Posterior cingulate gyrus (tissue), 11 donors: Measurements from ENCODE around the gene ZNF33B.
"Not testable (repeated sequence)": the region's sequence is repeated elsewhere in the genome, so short reads cannot be mapped to it uniquely, and the experiment has no call there.

Source experiments
- DNase-seq, 10 donors: peaks; one replicate each; pipeline versions ENCODE4 v3.0.0 to v3.0.0-alpha.2; 2020 to 2021; ENCODE audit warnings: mixed read lengths in 3 of 10
- intact Hi-C: fragments of 100-400 bp; cut with DNase I; formaldehyde crosslinking; loops from one replicate; pipeline ENCODE4 v1.15.1; 2023

ZNF33B gene

DNA sequence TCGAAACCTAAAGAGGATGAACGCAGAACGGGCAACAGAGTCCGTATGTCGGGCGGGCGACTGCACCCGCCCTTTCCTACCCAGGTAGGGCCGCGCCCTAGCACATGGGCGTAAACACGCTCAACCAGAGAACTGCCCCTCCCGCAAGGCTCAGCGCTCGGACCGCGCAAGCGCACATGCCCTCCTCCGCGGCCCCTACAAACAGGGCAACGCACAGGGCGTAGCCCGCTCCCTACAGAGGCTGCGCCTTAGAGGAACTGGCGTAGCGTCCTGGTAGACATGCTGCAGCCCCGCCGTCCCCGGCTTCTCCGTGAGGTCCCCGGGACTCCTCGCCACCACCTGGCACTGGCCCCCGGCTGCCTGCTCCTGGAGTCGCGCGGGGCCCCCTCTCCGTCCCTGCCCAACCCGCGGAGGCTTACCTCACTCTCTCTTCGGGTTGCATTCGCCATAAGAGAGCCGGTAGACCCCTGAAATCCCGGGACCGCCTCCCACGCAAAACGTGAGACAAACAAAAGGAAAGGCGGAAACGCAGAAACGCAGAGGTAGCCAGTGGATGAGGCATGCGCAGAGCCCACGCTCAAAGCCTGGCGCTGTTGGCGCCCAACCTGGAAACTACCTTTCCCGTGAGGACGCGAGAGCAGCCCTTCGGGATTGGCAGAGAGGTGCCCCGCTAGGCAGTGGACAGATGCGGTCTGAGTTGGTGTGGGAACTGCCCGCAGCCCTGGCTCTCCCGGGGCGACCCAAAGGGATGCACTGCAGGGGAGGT, at the start of gene ZNF33B:
Gene ZNF33B (minus strand): TSS at position 516 of the 766 bp plus-strand sequence. CDS start 1,642 bp downstream, outside the sequence.
- DNase-seq: peak; percentile 79 to 99 (median 91)
- intact Hi-C loops: loop anchor here (1.0 kb wide), 1 partner anchor 86 kb away; no protein-coding TSS in a partner anchor

DNA sequence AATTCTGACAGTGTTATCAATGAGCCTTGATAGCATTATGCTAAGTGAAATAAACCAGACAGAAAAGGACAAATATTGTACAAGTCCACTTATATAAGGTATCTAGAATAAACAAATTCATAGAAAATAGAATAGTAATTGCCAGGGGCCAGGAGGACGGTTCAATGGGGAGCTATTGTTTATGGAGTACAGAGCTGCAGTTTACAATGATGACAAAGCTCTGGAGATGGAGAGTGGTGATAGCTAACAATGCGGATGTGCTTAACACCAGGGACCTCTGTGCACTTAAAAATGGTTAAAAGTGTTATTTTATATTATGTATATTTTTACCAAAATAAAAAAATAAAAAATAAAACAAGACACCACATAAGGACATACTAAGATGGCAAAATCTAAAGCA, 46.1 kb upstream of the ZNF33B start:
- intact Hi-C loops: no loop called here
- no peak for DNase-seq

DNA sequence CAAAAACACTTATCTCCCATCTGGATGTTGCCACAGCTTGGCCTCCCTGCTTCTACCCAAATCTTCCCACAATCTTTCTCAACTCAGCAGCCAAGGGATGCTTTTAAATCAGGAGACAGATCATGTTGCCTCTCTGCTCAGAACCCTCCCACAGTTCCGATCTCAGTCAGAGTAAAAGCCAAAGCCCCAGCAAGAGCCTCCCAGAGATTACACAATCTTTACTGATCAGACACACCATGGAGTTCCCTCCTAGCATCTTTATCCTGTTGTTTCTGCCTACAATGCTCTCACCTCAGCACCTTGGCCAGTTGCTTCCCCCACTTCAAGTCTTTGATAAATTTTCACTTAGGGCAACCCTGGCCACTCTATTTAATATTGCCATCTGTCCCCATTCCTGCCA, 41.9 kb upstream of the ZNF33B start:
- intact Hi-C loops: no loop called here

DNA sequence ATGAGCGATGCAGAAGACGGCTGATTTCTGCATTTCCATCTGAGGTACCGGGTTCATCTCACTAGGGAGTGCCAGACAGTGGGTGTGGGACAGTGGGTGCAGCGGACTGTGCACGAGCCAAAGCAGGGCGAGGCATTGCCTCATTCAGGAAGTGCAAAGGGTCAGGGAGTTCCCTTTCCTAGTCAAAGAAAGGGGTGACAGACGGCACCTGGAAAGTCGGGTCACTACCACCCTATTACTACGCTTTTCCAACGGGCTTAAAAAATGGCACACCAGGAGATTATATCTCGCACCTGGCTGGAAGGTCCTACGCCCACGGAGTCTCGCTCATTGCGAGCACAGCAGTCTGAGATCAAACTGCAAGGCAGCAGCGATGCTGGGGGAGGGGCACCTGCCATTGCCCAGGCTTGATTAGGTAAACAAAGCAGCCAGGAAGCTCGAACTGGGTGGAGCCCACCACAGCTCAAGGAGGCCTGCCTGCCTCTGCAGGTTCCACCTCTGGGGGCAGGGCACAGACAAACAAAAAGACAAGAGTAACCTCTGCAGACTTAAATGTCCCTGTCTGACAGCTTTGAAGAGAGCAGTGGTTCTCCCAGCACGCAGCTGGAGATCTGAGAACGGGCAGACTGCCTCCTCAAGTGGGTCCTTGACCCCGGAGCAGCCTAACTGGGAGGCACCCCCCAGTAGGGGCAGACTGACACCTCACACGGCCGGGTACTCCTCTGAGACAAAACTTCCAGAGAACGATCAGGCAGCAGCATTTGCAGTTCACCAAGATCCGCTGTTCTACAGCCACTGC, 27.0 kb upstream of the ZNF33B start:
- DNase-seq, intact Hi-C loops: not testable (repeated sequence)

More for the DNA sequence above, 41.9 kb upstream of the ZNF33B start:
- no peak for DNase-seq

DNA sequence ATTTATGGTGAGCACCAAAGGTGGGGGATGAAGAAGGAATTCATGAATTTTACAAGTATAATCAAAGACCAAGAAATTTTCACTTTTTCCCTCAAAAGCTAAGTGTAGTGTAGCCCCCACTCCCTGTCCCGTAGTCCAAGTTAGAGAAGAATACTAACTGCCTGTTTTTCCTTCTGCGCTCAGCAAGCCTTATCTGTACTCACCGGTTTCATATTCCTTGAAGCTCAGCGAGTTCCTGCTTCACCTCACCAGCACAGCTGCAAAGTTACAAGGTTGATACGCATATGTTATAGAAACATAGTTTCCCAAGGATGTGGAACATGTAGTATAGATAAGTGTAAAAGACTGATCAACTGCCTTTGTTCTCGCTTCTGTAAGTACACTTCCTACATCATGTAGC, 16.0 kb upstream of the ZNF33B start:
- no peak for DNase-seq
- intact Hi-C loops: no loop called here

DNA sequence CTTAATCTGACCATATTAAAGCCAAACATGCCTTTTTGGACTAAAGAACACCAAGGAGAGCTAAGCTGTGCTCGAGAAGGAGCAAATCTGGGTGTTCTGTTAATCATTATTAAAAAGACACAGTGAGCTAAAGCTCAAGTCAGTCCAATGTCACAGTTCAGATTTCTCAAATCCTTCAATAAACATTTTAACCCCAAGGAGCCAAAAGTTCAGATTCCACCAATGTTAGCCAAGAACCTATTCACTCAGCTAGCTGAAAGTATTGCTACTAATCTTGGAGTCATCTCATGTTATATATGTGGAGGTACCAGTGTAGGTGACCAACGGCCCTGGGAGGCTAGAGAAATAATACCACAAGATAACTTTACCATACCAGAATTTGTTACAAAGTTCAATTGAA, 14.5 kb upstream of the ZNF33B start:
- DNase-seq: no peak
- intact Hi-C loops: no loop called here

DNA sequence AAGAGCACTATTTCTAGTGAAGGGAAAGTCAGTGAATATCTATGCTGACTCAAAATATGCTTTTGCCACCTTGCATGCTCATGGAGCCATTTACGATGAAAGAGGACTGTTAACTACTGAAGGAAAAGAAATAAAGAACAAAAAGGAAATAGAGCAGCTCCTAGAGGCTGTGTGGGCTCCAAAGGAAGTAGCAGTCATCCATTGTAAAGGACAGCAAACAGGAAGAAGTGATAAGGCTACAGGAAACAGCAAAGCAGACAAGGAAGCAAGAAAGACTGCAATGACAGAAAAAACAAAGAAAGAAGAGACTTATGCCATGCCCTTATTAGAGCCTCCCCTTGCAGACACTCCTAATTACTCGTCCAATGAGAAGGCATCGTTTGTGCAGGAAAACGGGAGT, 12.0 kb upstream of the ZNF33B start:
- DNase-seq: no peak
- intact Hi-C loops: no loop called here

DNA sequence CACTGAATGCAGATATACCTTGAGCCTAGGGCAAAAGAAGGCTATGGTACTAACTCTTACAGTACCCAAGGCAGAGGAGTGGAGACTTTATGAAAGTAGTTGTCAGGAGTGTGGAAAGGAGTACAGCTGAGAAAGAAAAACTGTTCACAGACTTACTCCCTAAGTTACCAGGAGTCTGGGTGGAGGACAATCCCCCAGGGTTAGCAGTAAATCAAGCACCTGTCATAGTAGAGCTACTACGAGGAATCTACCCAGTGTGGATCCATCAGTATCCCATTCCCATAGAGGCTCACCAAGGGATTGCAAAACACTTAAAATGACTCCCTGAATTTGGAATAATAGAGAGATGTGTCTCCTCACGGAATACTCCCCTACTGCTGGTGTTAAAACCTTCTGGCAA, 10.1 kb upstream of the ZNF33B start:
- intact Hi-C loops: no loop called here
- DNase-seq: no peak

DNA sequence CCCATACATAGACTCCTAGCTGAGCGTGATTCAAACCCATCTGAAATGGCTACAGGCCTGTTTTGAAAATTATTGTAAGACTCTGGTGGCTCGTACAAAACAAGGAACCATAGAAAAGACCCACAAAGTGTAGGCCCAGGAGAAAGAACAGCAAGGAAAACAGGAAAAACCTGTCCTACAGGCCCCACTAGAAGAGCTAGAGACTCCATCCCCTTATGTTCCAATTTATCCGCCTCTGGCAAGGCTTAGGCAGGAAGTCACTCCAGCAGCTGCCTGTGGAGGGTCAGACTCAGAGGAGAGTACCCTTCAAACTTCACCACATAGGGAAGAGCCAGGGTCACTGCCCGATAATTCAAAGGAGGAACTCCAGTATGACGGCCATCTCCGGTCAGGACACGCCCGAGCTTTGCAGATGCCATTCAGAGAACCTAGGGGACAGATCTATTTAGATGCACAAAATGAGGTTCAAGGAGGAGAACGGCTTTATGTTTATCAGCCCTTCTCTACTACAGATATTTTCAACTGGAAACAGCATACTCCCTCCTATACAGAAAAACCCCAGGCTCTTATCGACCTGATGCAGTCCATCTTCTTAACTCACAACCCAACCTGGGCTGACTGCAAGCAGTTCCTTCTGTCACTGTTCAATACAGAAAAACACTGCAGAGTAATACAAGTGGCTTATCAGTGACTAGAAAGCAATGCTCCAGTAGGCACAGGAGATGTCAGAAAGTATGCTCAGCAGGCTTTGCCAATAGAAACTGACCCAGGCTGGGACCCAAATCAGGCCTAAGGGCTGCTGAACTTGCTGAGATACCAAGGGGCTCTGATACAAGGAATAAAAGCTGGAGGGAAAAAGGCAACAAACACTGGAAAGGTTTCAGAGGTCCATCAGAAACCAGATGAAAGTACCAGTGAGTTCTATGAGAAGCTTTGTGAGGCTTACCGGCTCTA, 8.6 kb upstream of the ZNF33B start:
- no peak for DNase-seq

DNA sequence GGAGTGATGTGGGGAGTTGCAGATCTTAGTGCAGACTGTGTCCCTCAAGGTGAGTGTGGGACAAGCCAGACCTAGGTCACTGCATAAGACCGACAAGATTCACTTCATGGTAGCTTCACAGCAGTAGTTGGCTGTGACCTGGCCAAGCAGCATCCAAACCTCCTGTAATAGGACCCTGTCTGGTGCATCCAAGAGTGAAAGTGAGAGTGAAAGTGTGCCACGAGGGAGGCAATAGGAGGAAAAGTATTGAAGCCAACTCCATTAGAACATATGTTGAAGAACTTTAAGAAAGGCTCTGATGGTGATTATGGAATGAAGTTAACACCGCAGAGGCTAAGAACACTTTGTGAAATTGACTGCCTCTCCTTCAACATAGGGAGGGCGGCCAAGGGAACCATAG, 7.8 kb upstream of the ZNF33B start:
- intact Hi-C loops: no loop called here
- no peak for DNase-seq

More for the DNA sequence above, 8.6 kb upstream of the ZNF33B start:
- intact Hi-C loops: no loop called here

DNA sequence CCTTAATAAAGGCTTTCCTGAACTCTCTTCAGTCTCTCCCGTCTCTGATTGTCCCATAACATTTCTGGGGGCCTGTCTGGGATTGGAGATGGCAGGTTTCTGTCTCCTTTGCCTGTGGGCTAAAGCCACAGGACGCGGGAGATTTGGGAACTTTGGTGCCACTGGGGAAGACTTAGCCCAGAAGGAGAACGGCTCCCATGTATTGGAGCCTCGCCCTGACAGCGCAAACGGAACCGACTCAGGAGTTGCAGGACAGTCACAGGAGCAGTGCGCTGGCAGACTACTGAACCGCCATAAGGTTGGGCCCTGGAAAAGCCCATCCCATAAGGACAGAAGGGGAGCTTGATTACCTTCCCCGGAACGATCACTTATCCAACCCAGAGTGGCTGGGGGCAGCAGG, 7.1 kb upstream of the ZNF33B start:
- intact Hi-C loops: no loop called here
- DNase-seq: no peak

DNA sequence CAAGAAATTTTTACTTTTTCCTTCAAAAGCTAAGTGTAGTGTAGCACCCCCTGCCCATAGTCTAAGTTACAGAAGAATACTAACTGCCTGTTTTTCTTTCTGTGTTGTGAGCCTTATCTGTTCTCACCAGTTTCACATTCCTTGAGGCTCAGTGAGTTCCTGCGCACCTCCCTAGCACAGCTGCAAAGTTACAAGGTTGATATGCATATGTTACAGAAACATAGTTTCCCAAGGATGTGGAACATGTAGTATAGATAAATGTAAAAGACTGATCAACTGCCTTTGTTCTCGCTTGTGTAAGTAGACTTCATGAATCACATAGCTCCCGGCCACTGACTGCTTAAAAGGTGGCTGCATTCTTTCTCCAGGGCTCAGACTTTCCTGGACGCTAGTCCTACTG, 6.7 kb upstream of the ZNF33B start:
- intact Hi-C loops: no loop called here
- DNase-seq: no peak

DNA sequence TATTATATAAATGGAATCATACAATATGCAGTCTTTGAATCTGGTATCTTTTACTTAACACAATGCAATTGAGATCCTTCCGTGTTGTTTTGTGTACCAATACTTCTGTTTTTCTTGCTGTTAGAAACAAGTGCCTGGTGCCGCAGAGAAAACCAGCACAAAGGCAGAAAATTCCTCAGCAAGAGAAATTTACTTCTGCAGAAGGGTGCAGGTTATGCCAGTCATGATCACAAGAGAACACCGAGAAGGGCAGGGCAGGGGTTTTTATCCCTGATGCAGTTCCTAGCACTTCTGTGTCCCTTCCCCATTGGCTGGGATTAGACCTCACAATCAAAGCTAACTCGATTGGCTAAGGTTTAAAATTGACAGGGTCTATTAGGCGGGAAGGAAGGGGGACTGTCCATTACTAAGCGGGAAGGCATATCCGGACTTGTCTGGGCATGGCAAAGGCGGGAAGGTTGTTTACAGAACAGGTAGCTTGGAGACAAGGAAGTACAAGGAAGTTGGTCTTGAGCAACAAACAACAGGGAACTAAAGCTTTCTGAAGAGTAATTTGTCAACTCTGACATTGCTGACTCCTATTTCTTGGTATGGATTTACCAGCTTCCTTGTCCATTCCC, 2.4 kb upstream of the ZNF33B start:
- intact Hi-C loops: no loop called here
- no peak for DNase-seq

DNA sequence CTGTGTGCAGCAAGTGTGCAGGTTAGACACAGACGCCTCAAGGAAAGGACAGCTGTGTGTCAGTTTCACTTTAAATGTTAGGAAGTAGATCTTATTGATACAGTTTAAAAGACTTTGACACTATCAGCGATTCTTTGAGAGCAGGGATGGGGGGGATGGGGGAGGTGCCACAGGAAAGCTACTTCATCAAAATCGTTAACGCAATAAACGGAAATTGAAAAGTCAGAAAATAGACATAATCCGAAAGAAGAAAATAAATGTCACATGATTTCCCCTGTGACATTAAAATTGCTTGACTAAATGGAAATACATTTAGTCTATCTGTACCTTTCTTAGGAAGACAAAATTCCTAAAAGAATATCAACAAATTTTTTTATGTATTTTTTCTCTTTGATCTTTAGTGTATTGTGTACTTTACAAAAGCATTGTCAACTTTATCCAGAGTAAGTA, 476 bp upstream of the ZNF33B start:
- intact Hi-C loops: loop anchor here (1.0 kb wide), 1 partner anchor 87 kb away; no protein-coding TSS in a partner anchor
- no peak for DNase-seq

DNA sequence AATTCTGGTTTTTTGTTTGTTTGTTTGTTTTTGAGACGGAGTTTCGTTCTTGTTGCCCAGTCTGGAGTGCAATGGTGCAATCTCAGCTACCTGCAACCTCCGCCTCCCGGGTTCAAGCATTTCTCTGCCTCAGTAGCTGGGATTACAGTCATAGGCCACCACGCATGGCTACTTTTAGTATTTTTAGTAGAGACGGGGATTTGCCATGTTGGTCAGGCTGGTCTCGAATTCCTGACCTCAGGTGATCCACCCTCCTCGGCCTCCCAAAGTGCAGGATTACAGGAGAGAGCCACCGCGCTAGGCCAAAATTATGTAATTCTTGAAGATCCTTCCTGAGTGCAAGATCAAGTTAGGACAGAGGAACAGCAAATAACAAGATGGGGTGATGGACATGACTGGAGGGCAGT, 719 bp downstream of the ZNF33B start:
- DNase-seq: peak in 1 of 10 donors; percentile 8
- intact Hi-C loops: loop anchor here (1.0 kb wide), 1 partner anchor 85 kb away; no protein-coding TSS in a partner anchor

DNA sequence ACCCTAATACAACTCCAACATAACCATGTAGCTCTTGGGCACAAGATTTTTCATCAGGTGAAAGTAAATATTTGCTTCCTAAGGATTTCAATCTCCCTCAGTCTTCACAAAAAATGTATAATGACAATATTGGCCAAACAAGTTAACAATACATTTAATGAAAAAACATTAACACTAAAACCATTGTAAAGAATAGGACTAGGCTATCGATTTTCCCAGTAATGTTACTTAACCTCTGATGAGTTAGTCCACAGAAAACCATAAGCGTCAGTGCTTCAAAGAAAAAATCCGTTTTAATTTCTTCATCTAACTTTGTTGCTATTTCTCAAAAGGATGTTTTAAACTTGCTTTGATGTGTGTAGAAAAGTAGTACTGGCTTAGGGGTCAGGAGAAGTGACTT, 1.2 kb downstream of the ZNF33B start:
- intact Hi-C loops: no loop called here
- DNase-seq: no peak

DNA sequence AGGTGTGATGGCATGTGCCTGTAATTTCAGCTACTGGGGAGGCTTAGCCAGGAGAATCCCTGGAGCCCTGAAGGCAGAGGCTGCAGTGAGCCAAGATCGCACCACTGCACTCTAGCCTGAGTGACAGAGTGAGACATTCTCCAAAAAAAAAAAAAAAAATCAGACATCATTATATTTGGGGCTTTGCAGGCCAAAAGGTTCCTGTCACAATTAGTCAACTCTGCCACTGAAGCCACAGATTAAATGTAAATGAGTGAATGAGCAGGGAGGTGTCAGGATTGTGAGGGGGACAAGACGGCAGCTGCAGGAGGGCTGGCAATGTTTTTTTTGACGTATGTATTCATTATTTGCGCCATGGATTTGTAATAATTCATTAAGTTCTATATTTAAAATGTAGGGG, 3.3 kb downstream of the ZNF33B start:
- intact Hi-C loops: no loop called here
- DNase-seq: no peak

DNA sequence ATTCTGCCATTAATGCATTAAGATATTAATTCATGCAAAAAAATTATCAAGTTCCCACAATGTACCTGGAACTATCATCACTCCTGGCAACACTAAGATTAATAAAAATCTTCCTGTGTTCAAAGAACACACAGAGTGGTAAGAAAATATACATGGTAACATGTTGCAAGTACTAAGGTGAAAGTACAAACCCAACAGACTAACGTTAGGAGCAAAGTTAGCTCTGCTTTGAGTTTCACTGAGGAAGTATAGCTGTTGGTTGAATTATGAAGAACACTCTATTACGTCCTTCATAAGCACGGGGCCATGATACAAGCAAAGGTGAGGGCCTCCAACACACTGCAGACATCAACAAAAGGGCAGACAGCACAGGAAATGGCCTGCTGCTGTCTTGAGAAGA, 5.8 kb downstream of the ZNF33B start:
- no peak for DNase-seq
- intact Hi-C loops: no loop called here

DNA sequence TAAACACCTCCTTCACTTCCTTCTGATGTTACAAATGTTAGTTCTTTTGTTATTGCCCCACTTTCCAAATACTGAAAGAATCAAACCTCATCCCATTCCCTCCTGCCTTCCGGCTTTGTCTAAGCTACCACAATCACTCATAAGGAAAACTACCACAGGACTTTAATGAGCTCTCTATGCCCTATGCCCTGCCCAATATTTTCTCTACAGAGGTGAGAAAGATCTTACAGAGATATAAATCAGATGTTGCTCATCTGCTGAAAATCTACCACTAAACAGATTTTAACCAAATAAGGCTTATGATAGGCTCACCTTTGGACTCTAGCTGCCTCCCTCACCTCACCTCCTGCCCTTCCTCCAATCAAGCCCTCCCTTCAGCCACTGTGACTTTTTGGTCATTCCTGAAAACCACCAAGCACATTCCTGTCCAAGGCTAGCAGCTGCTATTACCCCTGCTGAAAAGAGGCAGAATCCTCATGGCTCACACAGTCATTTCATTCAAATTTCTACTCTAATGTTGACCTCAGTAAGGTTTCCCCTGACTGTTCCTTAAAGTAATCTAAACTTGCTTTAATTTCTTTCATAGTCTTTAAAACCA, 7.7 kb downstream of the ZNF33B start:
- intact Hi-C loops: no loop called here
- DNase-seq: no peak

DNA sequence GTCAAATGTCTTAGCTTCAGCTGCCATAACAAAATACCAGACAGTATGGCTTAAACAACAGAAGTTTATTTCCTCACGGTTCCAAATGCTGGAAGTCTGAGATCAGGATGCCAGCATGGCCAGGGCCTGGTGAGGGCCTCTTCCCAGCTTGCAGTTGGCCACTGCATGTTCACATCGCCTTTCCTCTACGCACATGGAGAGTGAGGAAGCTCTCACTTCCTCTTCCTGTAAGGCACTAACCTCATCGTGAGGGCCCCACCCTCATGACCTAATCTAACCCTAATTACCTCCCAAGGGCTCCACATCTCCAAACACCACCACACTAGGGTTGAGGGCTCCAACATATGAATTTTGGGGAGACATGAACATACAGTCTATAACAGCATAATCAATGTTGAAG, 14.4 kb downstream of the ZNF33B start:
- intact Hi-C loops: no loop called here
- DNase-seq: no peak
